ENCODE data around the gene EXOSC2. TPM values are rescaled to one million over a fixed set of nuclear protein-coding genes. Genes with fewer than 3 reads are reported as not detected.
A peak's percentile ranks its signal among the peaks of the same experiment; 100 is the strongest.

The EXOSC2 gene
- total RNA-seq, 1 experiment from 2014 or later: 71.5 TPM

GRCh38 chr9:130662099-130662969 lies 31.2 kb upstream of the EXOSC2 start:
- Histone ChIP-seq H3K27me3 (ENCODE audit: insufficient read depth, low read length) (no peaks in the 10 kb centered on the region), H2AFZ (ENCODE audit: low read depth, low read length, poor library complexity, severe bottlenecking) (no peak overlapping the region)
- BruUV-seq (replicated peaks): no TSS peak

GRCh38 chr9:130662970-130663257 lies 30.7 kb upstream of the EXOSC2 start:
- no peak overlapping the region for H3K27ac ChIP-seq (ENCODE audit: low read depth, low read length)
- H3K27me3 ChIP-seq (ENCODE audit: insufficient read depth, low read length): no peaks in the 10 kb centered on the region
- no peaks in the 10 kb centered on the region for H3K9me2 ChIP-seq (ENCODE audit: insufficient read depth)
- H3K9ac ChIP-seq (ENCODE audit: low read length): no peak overlapping the region
- H3K79me2 ChIP-seq (ENCODE audit: insufficient read depth, low read length): no peaks in the 10 kb centered on the region
- no peaks in the 10 kb centered on the region for H3K36me3 ChIP-seq (ENCODE audit: control insufficient read depth in 1 of 2, insufficient read depth in 2 of 2, low read length in 2 of 2)
- no peaks in the 10 kb centered on the region; a peak in 1 of 4 replicates for H3K4me1 ChIP-seq (ENCODE audit: control insufficient read depth in 1 of 2, insufficient read depth in 2 of 2, low read length in 2 of 2)
- no peak for ATAC-seq
- H3K4me2 ChIP-seq (ENCODE audit: low read length): no peak overlapping the region
- CTCF ChIA-PET: no interaction called here
- H3K9me3 ChIP-seq (ENCODE audit: control insufficient read depth in 1 of 2, insufficient read depth in 1 of 2, low read depth in 1 of 2, low read length in 2 of 2): no peaks in the 10 kb centered on the region
- no peak for DNase-seq (ENCODE audit: low read depth, low spot score)
- intact Hi-C loops (cut with micrococcal nuclease): no loop called here
- H3K4me3 ChIP-seq (replicated peaks in 1 of 2; ENCODE audit: low read depth in 1 of 2, low read length in 2 of 2): no peak overlapping the region
- no TSS peak for BruUV-seq (replicated peaks)
- H4K20me1 ChIP-seq (ENCODE audit: insufficient read depth): no peaks in the 10 kb centered on the region
- no peak overlapping the region for H2AFZ ChIP-seq (ENCODE audit: low read depth, low read length, poor library complexity, severe bottlenecking)
- POLR2A ChIA-PET: no interaction called here
- RAD21 ChIA-PET (ENCODE audit: low non-redundant PET in 1 of 2, low total read pairs in 2 of 2, uncharacterized antibody in 2 of 2, unreplicated experiment in 2 of 2): no interaction called here
- no peak for TF ChIP-seq EZH2 (IDR thresholded peaks at IDR 0.05)
- no peak for TF ChIP-seq ELF1 (IDR thresholded peaks at IDR 0.05; ENCODE audit: borderline replicate concordance, low read depth)
- no peak for TF ChIP-seq JUND (IDR thresholded peaks at IDR 0.05)
- TF ChIP-seq EGR1 (IDR thresholded peaks at IDR 0.05; ENCODE audit: low read depth): no peak
- no peak for TF ChIP-seq SRF (IDR thresholded peaks at IDR 0.05; ENCODE audit: low read depth)
- no peak for TF ChIP-seq ZFX (IDR thresholded peaks at IDR 0.05)
- no peak for TF ChIP-seq REST (IDR thresholded peaks at IDR 0.05; ENCODE audit: low read depth)
- TF ChIP-seq ATF3 (IDR thresholded peaks at IDR 0.05): no peak

More at GRCh38 chr9:130662099-130662969, 31.2 kb upstream of the EXOSC2 start:
- RAD21 ChIA-PET (ENCODE audit: low non-redundant PET in 1 of 2, low total read pairs in 2 of 2, uncharacterized antibody in 2 of 2, unreplicated experiment in 2 of 2): no interaction called here
- CTCF ChIA-PET: no interaction called here
- DNase-seq (ENCODE audit: low read depth, low spot score): no peak
- Histone ChIP-seq H3K9ac (ENCODE audit: low read length) (no peak overlapping the region), H3K4me1 (ENCODE audit: control insufficient read depth in 1 of 2, insufficient read depth in 2 of 2, low read length in 2 of 2) (no peaks in the 10 kb centered on the region; a peak in 1 of 4 replicates), H3K4me2 (ENCODE audit: low read length) (no peak overlapping the region), H3K36me3 (ENCODE audit: control insufficient read depth in 1 of 2, insufficient read depth in 2 of 2, low read length in 2 of 2) (no peaks in the 10 kb centered on the region), H4K20me1 (ENCODE audit: insufficient read depth) (no peaks in the 10 kb centered on the region), H3K79me2 (ENCODE audit: insufficient read depth, low read length) (no peaks in the 10 kb centered on the region), H3K9me2 (ENCODE audit: insufficient read depth) (no peaks in the 10 kb centered on the region), H3K9me3 (ENCODE audit: control insufficient read depth in 1 of 2, insufficient read depth in 1 of 2, low read depth in 1 of 2, low read length in 2 of 2) (no peaks in the 10 kb centered on the region), H3K27ac (ENCODE audit: low read depth, low read length) (no peak overlapping the region), H3K4me3 (replicated peaks in 1 of 2; ENCODE audit: low read depth in 1 of 2, low read length in 2 of 2) (no peak overlapping the region)
- intact Hi-C loops (cut with micrococcal nuclease): no loop called here
- TF ChIP-seq EZH2 (IDR thresholded peaks at IDR 0.05) (no peak), CTCF (IDR thresholded peaks at IDR 0.05 in 2 of 3, conservative IDR thresholded peaks at IDR 0.05 in 1 of 3; ENCODE audit: borderline replicate concordance in 1 of 3, insufficient read depth in 1 of 3, low read depth in 2 of 3, low read length in 2 of 3) (0 out of 6 replicates have a peak, but pooled peaks of 1 of the 3 experiments have one; percentile 15)
- ATAC-seq: 0 out of 2 replicates have a peak, but pooled peaks have one; percentile 35
- POLR2A ChIA-PET: no interaction called here
